ENCODE results near the gene AMFR. TPM values are rescaled to one million over a fixed set of nuclear protein-coding genes. Genes with fewer than 3 reads are reported as not detected.

The AMFR gene
- polyA plus RNA-seq, 5 donors, result 56.7 to 70.6 (median 59.3) TPM

- DNase-seq, result no peak
Observed at GRCh38 chr16:56349711-56350161, 75.6 kb downstream of the AMFR start.

GRCh38 chr16:56349086-56349415, 76.3 kb downstream of the AMFR start:
- DNase-seq, result no peak

GRCh38 chr16:56348168-56349085, 76.9 kb downstream of the AMFR start:
- no peak for DNase-seq

- DNase-seq, result no peak
Observed at GRCh38 chr16:56347670-56348069, 77.7 kb downstream of the AMFR start.

- DNase-seq, result no peak
Observed at GRCh38 chr16:56347166-56347565, 78.2 kb downstream of the AMFR start.

GRCh38 chr16:56346131-56346890, 79.0 kb downstream of the AMFR start:
- no peak for DNase-seq

- DNase-seq, result no peak
Observed at GRCh38 chr16:56345406-56346050, 79.8 kb downstream of the AMFR start.

- no peak for DNase-seq
Observed at GRCh38 chr16:56344518-56345405, 80.6 kb downstream of the AMFR start.

GRCh38 chr16:56343661-56344517, 81.5 kb downstream of the AMFR start:
- DNase-seq, result no peak

GRCh38 chr16:56341656-56342399, 83.5 kb downstream of the AMFR start:
- DNase-seq, result no peak

- no peak for DNase-seq
Observed at GRCh38 chr16:56340864-56341365, 84.4 kb downstream of the AMFR start.

GRCh38 chr16:56340416-56340815, 84.9 kb downstream of the AMFR start:
- no peak for DNase-seq

GRCh38 chr16:56339431-56340195, 85.7 kb downstream of the AMFR start:
- DNase-seq, result no peak

- DNase-seq, result no peak
Observed at GRCh38 chr16:56338566-56339318, 86.6 kb downstream of the AMFR start.

- no peak for DNase-seq
Observed at GRCh38 chr16:56337858-56338325, 87.5 kb downstream of the AMFR start.

GRCh38 chr16:56337131-56337857, 88.1 kb downstream of the AMFR start:
- no peak for DNase-seq

- no peak for DNase-seq
Observed at GRCh38 chr16:56336711-56337110, 88.6 kb downstream of the AMFR start.

Measured in right lung (tissue), 5 donors.